ENCODE results near the gene DZANK1. TPM values are rescaled to one million over a fixed set of nuclear protein-coding genes. Genes with fewer than 3 reads are reported as not detected.

DZANK1 gene
- 1.3 and 1.5 TPM in 2 replicates for total RNA-seq (2014; rRNA removed; shearing (Covaris generic))

GRCh38 chr20:18466894-18467730 lies at the start of gene DZANK1, which contains the start of gene POLR3F:
Gene DZANK1 (minus strand): TSS chr20:18467030. CDS start chr20:18465358, 1,672 bp downstream.
Gene POLR3F (plus strand): TSS chr20:18467390. CDS start chr20:18467507, 117 bp downstream.

GRCh38 chr20:18507218-18508191 lies 40.7 kb upstream of the DZANK1 start, which contains the start of gene SEC23B:
Gene SEC23B (plus strand): TSS chr20:18507940. CDS start chr20:18510836, 2,896 bp downstream.

GRCh38 chr20:18496740-18497592 lies 30.1 kb upstream of the DZANK1 start, which contains the start of gene RBBP9:
Gene RBBP9 (minus strand): TSS chr20:18497225. CDS start chr20:18497167, 58 bp downstream.

Small RNA genes within 50 kb of the gene (small RNA-seq; reads per million reads assigned to genes)
- gene MIR3192: not detected
- 0.50 reads per million, percentile 23 among the genes with 10 or more reads in this experiment for gene RNA5SP476

Other genes starting within 250 kb of the DZANK1 start
- gene ZNF133, start 178.5 kb downstream of the DZANK1 start, total RNA-seq (2014; rRNA removed; shearing (Covaris generic)): 12.4 and 14.1 TPM in 2 replicates
- gene POLR3F, start 360 bp upstream of the DZANK1 start, total RNA-seq (2014; rRNA removed; shearing (Covaris generic)): 17.8 and 18.5 TPM in 2 replicates
- 11.5 and 11.9 TPM in 2 replicates for gene RBBP9, start 30.2 kb upstream of the DZANK1 start, total RNA-seq (2014; rRNA removed; shearing (Covaris generic))
- gene SEC23B, start 40.9 kb upstream of the DZANK1 start, total RNA-seq (2014; rRNA removed; shearing (Covaris generic)): 56.8 and 62.0 TPM in 2 replicates
- gene SMIM26, start 100.4 kb upstream of the DZANK1 start, total RNA-seq (2014; rRNA removed; shearing (Covaris generic)): 85.1 and 88.3 TPM in 2 replicates
- 126 and 130 TPM in 2 replicates for gene DTD1, start 121.0 kb upstream of the DZANK1 start, total RNA-seq (2014; rRNA removed; shearing (Covaris generic))